GM12801 (cell line): ENCODE data around the gene ERFL.

Experiments used
- CTCF ChIP-seq: IDR thresholded peaks from one replicate; pipeline ENCODE4 v1.5.1; 2011; ENCODE audit warnings: control low read depth; ENCODE audit not compliant: insufficient read length; ENCODE audit errors: extremely low read depth

Gene ERFL

GRCh38 chr19:41901707-41902360, 26.4 kb downstream of the ERFL start:
- TF ChIP-seq CTCF: no peak

DNA sequence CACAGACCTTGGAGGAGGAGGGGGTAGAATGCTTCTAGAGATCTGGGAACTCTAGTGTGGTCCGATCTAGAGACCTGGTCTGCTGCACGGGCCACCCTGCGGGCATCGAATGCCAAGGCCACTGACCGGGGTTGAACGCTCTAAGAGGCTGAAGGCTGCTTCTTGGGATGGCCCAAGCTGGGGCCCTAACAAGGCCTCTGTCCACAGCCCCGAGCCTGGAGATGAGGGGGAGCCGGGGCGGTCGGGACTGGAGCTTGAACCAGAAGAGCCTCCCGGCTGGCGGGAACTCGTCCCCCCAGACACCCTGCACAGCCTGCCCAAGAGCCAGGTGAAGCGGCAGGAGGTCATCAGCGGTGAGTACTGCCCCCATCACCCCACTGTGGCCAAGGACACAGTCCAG, 30.0 kb downstream of the ERFL start:
- no peak for TF ChIP-seq CTCF

DNA sequence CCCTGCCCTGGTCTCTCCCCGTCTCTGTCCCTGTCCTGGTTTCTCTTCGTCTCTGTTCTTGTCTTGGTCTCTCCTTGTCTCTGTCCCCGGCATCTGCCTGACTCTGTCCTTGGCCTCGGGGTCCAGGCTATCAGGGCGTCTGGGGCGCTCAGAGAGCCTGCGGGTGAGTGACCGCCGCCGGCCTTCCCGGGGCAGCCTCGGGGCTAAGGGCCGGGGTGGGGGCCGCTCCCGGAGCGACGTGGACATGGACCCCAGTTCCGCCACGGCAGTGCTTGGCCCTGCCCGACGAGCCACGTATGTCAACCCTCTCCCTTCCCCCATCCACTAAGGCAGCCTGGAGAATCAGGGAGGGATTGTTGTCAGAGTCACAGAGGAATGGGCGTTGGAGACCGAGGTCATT, 30.4 kb downstream of the ERFL start:
- no peak for TF ChIP-seq CTCF

GRCh38 chr19:41897181-41897580, 31.1 kb downstream of the ERFL start:
- TF ChIP-seq CTCF: no peak

DNA sequence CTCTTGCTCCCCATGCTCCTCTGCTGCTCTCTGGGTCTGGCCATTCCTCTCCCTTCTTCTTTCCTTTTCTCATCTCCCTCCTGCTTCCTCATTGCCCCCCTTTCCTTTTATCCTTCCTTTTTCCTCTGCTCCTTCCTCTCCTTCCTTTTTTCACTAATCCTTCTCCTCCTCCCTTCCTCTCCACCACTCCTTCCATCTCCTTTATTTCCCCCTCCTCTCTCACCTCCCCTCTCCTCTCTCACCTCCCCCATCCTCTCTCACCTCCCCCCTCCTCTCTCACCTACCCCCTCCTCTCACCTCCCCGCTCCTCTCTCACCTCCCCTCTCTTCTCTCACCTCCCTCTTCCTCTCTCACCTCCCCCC, 31.7 kb downstream of the ERFL start:
- TF ChIP-seq CTCF: no peak

DNA sequence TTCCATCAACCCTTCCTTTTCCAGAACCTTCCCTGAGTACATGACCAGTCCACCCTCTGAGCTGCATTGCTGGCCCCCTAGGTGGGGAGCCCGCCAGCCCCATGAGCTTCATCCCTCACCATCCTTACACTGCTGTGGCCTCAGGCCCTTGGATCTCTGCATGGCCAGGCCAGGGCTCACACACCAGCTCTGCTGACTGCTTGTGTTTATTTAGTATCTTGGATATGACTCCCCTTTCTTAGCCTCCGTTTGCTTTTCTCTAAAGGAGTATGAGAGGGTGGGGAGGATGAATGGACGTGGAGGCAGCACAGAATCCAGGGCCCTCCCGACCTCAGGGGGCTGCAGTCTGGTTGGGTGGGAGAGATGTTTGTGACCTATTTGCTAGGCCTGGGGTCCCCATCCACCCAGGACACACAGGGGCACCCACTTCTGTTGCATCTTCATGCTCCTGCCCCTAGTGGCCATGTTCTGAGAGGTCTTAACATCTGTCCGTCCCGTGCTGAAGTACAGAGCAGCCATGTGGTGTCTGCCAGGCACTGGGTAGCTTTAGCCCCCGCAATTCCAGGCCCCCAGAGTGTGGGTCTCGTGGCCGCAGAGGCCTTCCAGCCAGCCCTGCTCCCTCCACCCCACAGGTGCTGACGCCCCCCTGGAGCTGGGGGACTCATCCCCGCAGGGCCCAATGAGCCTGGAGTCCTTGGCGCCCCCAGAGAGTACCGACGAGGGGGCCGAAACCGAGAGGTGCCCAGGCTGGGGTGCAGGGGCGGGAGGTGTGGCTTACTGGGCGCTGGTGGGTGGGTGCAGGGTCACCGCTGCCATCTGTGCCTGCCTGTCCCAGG, 32.3 kb downstream of the ERFL start:
- no peak for TF ChIP-seq CTCF

- no peak for TF ChIP-seq CTCF
These were observed 33.9 kb downstream of the ERFL start for GRCh38 chr19:41894350-41894749.
